Right lobe of liver (tissue), 4 donors: ENCODE results near the gene RER1.

Experiments used
- CTCF ChIP-seq, 4 donors: fragments of 200-600 bp in 3 of 4; fragments of 450-650 bp in 1 of 4; IDR thresholded peaks; one replicate each; pipeline versions ENCODE4 v1.5.1 to v1.8.0; 2016 to 2022; ENCODE audit warnings: antibody characterized with exemption in 4 of 4, mild to moderate bottlenecking in 2 of 4
- POLR2A ChIP-seq: fragments of 450-650 bp; IDR thresholded peaks from one replicate; pipeline ENCODE4 v1.6.1; 2017; ENCODE audit warnings: antibody characterized with exemption, mild to moderate bottlenecking
- donor health status: DM: no; HTN: no; CAD: no.
- donor health status: DM: no; HTN: no; CAD: no.
- donor health status: DM: no; HTN: yes; CAD: no.

- no peak for TF ChIP-seq CTCF (IDR thresholded peaks at IDR 0.05)
- no peak for TF ChIP-seq POLR2A
Measured at GRCh38 chr1:2360588-2361364, 30.9 kb upstream of the RER1 start.
